ENCODE measurements around the gene VPS13D. TPM values are rescaled to one million over a fixed set of nuclear protein-coding genes. Genes with fewer than 3 reads are reported as not detected.

Gene VPS13D
- total and polyA plus RNA-seq, 3 donors from 2014 or later = 51.9 to 125 (median 86.8) TPM

GRCh38 chr1:12514590-12514989, 284.8 kb downstream of the VPS13D start:
- no peak overlapping the region for H3K4me3 ChIP-seq
- H3K27ac ChIP-seq = no peak overlapping the region
- no peaks in the 10 kb centered on the region for H3K36me3 ChIP-seq (ENCODE audit: low read depth, missing control alignments)
- H3K27me3 ChIP-seq = no peaks in the 10 kb centered on the region
- peaks cover 10% of the 10 kb centered on the region for H3K4me1 ChIP-seq
- no peaks in the 10 kb centered on the region for H3K9me3 ChIP-seq
- TF ChIP-seq CTCF (IDR thresholded peaks at IDR 0.05) = no peak
- no peak for TF ChIP-seq POLR2A (IDR thresholded peaks at IDR 0.05)
- 90 to 94% methylated on average over 8 of the region's 8 CpGs for WGBS, 2 donors
- intact Hi-C loops (cut with DNase I; ENCODE audit: low total_unique reads) = no loop called here
- no peak for DNase-seq

- 91 to 92% methylated on average over 5 of the region's 5 CpGs for WGBS, 2 donors
- H3K9me3 ChIP-seq = no peaks in the 10 kb centered on the region
- no peak overlapping the region for H3K4me3 ChIP-seq
- intact Hi-C loops (cut with DNase I; ENCODE audit: low total_unique reads) = no loop called here
- TF ChIP-seq CTCF (IDR thresholded peaks at IDR 0.05) (no peak), POLR2A (IDR thresholded peaks at IDR 0.05) (no peak)
- no peaks in the 10 kb centered on the region for H3K27me3 ChIP-seq
- H3K36me3 ChIP-seq (ENCODE audit: low read depth, missing control alignments) = no peaks in the 10 kb centered on the region
- no peak for DNase-seq
- no peak overlapping the region for H3K27ac ChIP-seq
- H3K4me1 ChIP-seq = peaks cover 10% of the 10 kb centered on the region
Measured at GRCh38 chr1:12515234-12515633, 285.4 kb downstream of the VPS13D start.

- TF ChIP-seq CTCF (IDR thresholded peaks at IDR 0.05) (no peak), POLR2A (IDR thresholded peaks at IDR 0.05) (no peak)
- no peaks in the 10 kb centered on the region for H3K27me3 ChIP-seq
- intact Hi-C loops (cut with DNase I; ENCODE audit: low total_unique reads) = no loop called here
- H3K4me1 ChIP-seq = peaks cover 10% of the 10 kb centered on the region
- no peaks in the 10 kb centered on the region for H3K36me3 ChIP-seq (ENCODE audit: low read depth, missing control alignments)
- H3K27ac ChIP-seq = no peak overlapping the region
- WGBS, 2 donors = 95 to 98% methylated on average over 13 of the region's 13 CpGs
- no peaks in the 10 kb centered on the region for H3K9me3 ChIP-seq
- DNase-seq = no peak
- H3K4me3 ChIP-seq = no peak overlapping the region
Measured at GRCh38 chr1:12516741-12517140, 286.9 kb downstream of the VPS13D start.

GRCh38 chr1:12518931-12519692, 289.3 kb downstream of the VPS13D start:
- H3K4me3 ChIP-seq = no peak overlapping the region
- intact Hi-C loops (cut with DNase I; ENCODE audit: low total_unique reads) = no loop called here
- peak; percentile 47 for DNase-seq

More at GRCh38 chr1:12518931-12519692, 289.3 kb downstream of the VPS13D start:
- H3K36me3 ChIP-seq (ENCODE audit: low read depth, missing control alignments) = no peaks in the 10 kb centered on the region
- H3K27ac ChIP-seq = no peak overlapping the region
- H3K27me3 ChIP-seq = no peaks in the 10 kb centered on the region
- TF ChIP-seq POLR2A (IDR thresholded peaks at IDR 0.05) = no peak
- no peak for TF ChIP-seq CTCF (IDR thresholded peaks at IDR 0.05)
- no peaks in the 10 kb centered on the region for H3K9me3 ChIP-seq
- H3K4me1 ChIP-seq = peaks cover 10% of the 10 kb centered on the region
- WGBS, 2 donors = 33 to 40% methylated on average over 18 to 21 of the region's 21 CpGs

Data from testis (tissue), 3 donors.